ENCODE data around the gene FMO3.

DNA sequence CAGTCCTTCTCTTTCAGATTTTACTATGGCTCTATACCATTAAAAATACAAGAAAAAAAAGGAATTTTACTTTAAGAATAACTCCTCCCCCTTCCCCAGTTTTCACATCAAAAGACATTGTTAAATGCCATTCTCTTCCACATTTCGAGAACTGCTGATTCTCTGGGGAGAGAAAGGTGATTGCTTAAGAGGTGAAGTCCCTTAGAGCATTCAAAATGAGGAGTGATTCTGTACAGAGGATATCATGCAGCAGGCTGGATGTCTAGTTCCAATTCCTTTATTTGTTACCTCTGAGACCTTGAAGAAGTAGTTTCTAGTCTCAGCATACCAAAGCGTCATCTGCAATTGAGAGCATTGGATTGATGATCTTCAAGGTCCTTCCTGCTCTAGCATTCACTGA, 46.9 kb downstream of the FMO3 start:
- TF ChIP-seq, protein P1, sequence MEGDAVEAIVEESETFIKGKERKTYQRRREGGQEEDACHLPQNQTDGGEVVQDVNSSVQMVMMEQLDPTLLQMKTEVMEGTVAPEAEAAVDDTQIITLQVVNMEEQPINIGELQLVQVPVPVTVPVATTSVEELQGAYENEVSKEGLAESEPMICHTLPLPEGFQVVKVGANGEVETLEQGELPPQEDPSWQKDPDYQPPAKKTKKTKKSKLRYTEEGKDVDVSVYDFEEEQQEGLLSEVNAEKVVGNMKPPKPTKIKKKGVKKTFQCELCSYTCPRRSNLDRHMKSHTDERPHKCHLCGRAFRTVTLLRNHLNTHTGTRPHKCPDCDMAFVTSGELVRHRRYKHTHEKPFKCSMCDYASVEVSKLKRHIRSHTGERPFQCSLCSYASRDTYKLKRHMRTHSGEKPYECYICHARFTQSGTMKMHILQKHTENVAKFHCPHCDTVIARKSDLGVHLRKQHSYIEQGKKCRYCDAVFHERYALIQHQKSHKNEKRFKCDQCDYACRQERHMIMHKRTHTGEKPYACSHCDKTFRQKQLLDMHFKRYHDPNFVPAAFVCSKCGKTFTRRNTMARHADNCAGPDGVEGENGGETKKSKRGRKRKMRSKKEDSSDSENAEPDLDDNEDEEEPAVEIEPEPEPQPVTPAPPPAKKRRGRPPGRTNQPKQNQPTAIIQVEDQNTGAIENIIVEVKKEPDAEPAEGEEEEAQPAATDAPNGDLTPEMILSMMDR (IDR thresholded peaks at IDR 0.05; ENCODE audit: insufficient read depth, low read length, poor library complexity, severe bottlenecking), result no peak
- TF ChIP-seq EZH2phosphoT487 (conservative IDR thresholded peaks at IDR 0.05; ENCODE audit: low read length), result no peak
